Measurements from ENCODE around the gene CALHM4.

CALHM4 gene

GRCh38 chr6:116545651-116546050 lies 7.9 kb upstream of the CALHM4 start, which contains the start of gene TRAPPC3L:
TSS of gene TRAPPC3L (minus strand) at chr6:116545684. CDS start at chr6:116545514, 170 bp downstream.
- Histone ChIP-seq H3K27ac (ENCODE audit: low read length) (no peak within 1 kb of the TSS), H3K36me3 (ENCODE audit: control insufficient read depth, low read depth, low read length) (no peaks in the 10 kb centered on the region), H3K9ac (ENCODE audit: low read length) (no peak within 1 kb of the TSS), H3K4me1 (ENCODE audit: control insufficient read depth, low read depth, low read length) (no peaks in the 10 kb centered on the region), H3K4me3 (ENCODE audit: low read length) (no peak within 1 kb of the TSS), H3K27me3 (ENCODE audit: control insufficient read depth, insufficient read depth, low read length) (no peaks in the 10 kb centered on the region), H3K9me3 (ENCODE audit: control insufficient read depth, low read depth, low read length) (no peaks in the 10 kb centered on the region)

GRCh38 chr6:116547358-116547757 lies 6.2 kb upstream of the CALHM4 start:
- no peaks in the 10 kb centered on the region for H3K4me1 ChIP-seq (ENCODE audit: control insufficient read depth, low read depth, low read length)
- H3K9me3 ChIP-seq (ENCODE audit: control insufficient read depth, low read depth, low read length): no peaks in the 10 kb centered on the region
- no peaks in the 10 kb centered on the region for H3K36me3 ChIP-seq (ENCODE audit: control insufficient read depth, low read depth, low read length)
- H3K9ac ChIP-seq (ENCODE audit: low read length): no peak overlapping the region
- H3K4me3 ChIP-seq (ENCODE audit: low read length): no peak overlapping the region
- no peaks in the 10 kb centered on the region for H3K27me3 ChIP-seq (ENCODE audit: control insufficient read depth, insufficient read depth, low read length)
- H3K27ac ChIP-seq (ENCODE audit: low read length): no peak overlapping the region

GRCh38 chr6:116550796-116551195 lies 2.8 kb upstream of the CALHM4 start:
- Histone ChIP-seq H3K36me3 (ENCODE audit: control insufficient read depth, low read depth, low read length) (no peaks in the 10 kb centered on the region), H3K4me3 (ENCODE audit: low read length) (no peak overlapping the region), H3K27me3 (ENCODE audit: control insufficient read depth, insufficient read depth, low read length) (no peaks in the 10 kb centered on the region), H3K9me3 (ENCODE audit: control insufficient read depth, low read depth, low read length) (no peaks in the 10 kb centered on the region), H3K4me1 (ENCODE audit: control insufficient read depth, low read depth, low read length) (no peaks in the 10 kb centered on the region), H3K9ac (ENCODE audit: low read length) (no peak overlapping the region), H3K27ac (ENCODE audit: low read length) (no peak overlapping the region)

GRCh38 chr6:116556065-116556464 lies 2.5 kb downstream of the CALHM4 start:
- H3K27ac ChIP-seq (ENCODE audit: low read length): no peak overlapping the region

GRCh38 chr6:116556814-116557415 lies 3.4 kb downstream of the CALHM4 start:
- Histone ChIP-seq H3K4me3 (ENCODE audit: low read length) (no peak overlapping the region), H3K27ac (ENCODE audit: low read length) (no peak overlapping the region), H3K36me3 (ENCODE audit: control insufficient read depth, low read depth, low read length) (no peaks in the 10 kb centered on the region), H3K27me3 (ENCODE audit: control insufficient read depth, insufficient read depth, low read length) (no peaks in the 10 kb centered on the region), H3K9me3 (ENCODE audit: control insufficient read depth, low read depth, low read length) (no peaks in the 10 kb centered on the region), H3K4me1 (ENCODE audit: control insufficient read depth, low read depth, low read length) (no peaks in the 10 kb centered on the region), H3K9ac (ENCODE audit: low read length) (no peak overlapping the region)

More at GRCh38 chr6:116556065-116556464, 2.5 kb downstream of the CALHM4 start:
- Histone ChIP-seq H3K9ac (ENCODE audit: low read length) (no peak overlapping the region), H3K27me3 (ENCODE audit: control insufficient read depth, insufficient read depth, low read length) (no peaks in the 10 kb centered on the region), H3K4me3 (ENCODE audit: low read length) (no peak overlapping the region), H3K9me3 (ENCODE audit: control insufficient read depth, low read depth, low read length) (no peaks in the 10 kb centered on the region), H3K4me1 (ENCODE audit: control insufficient read depth, low read depth, low read length) (no peaks in the 10 kb centered on the region), H3K36me3 (ENCODE audit: control insufficient read depth, low read depth, low read length) (no peaks in the 10 kb centered on the region)

- no peaks in the 10 kb centered on the region for H3K9me3 ChIP-seq (ENCODE audit: control insufficient read depth, low read depth, low read length)
- no peak overlapping the region for H3K4me3 ChIP-seq (ENCODE audit: low read length)
- H3K27me3 ChIP-seq (ENCODE audit: control insufficient read depth, insufficient read depth, low read length): no peaks in the 10 kb centered on the region
- H3K9ac ChIP-seq (ENCODE audit: low read length): no peak overlapping the region
- H3K4me1 ChIP-seq (ENCODE audit: control insufficient read depth, low read depth, low read length): no peaks in the 10 kb centered on the region
- H3K27ac ChIP-seq (ENCODE audit: low read length): no peak overlapping the region
- no peaks in the 10 kb centered on the region for H3K36me3 ChIP-seq (ENCODE audit: control insufficient read depth, low read depth, low read length)
Measured at GRCh38 chr6:116557893-116558292, 4.3 kb downstream of the CALHM4 start.

GRCh38 chr6:116560130-116560529 lies 6.6 kb downstream of the CALHM4 start:
- Histone ChIP-seq H3K4me1 (ENCODE audit: control insufficient read depth, low read depth, low read length) (no peaks in the 10 kb centered on the region), H3K4me3 (ENCODE audit: low read length) (no peak overlapping the region), H3K9me3 (ENCODE audit: control insufficient read depth, low read depth, low read length) (no peaks in the 10 kb centered on the region), H3K36me3 (ENCODE audit: control insufficient read depth, low read depth, low read length) (no peaks in the 10 kb centered on the region), H3K27me3 (ENCODE audit: control insufficient read depth, insufficient read depth, low read length) (no peaks in the 10 kb centered on the region), H3K27ac (ENCODE audit: low read length) (no peak overlapping the region), H3K9ac (ENCODE audit: low read length) (no peak overlapping the region)

GRCh38 chr6:116561377-116562018 lies 7.9 kb downstream of the CALHM4 start:
- Histone ChIP-seq H3K4me1 (ENCODE audit: control insufficient read depth, low read depth, low read length) (no peaks in the 10 kb centered on the region), H3K4me3 (ENCODE audit: low read length) (no peak overlapping the region), H3K27ac (ENCODE audit: low read length) (no peak overlapping the region), H3K9ac (ENCODE audit: low read length) (no peak overlapping the region), H3K9me3 (ENCODE audit: control insufficient read depth, low read depth, low read length) (no peaks in the 10 kb centered on the region), H3K36me3 (ENCODE audit: control insufficient read depth, low read depth, low read length) (no peaks in the 10 kb centered on the region), H3K27me3 (ENCODE audit: control insufficient read depth, insufficient read depth, low read length) (no peaks in the 10 kb centered on the region)

GRCh38 chr6:116562019-116562403 lies 8.5 kb downstream of the CALHM4 start:
- no peaks in the 10 kb centered on the region for H3K9me3 ChIP-seq (ENCODE audit: control insufficient read depth, low read depth, low read length)
- no peaks in the 10 kb centered on the region for H3K36me3 ChIP-seq (ENCODE audit: control insufficient read depth, low read depth, low read length)
- no peaks in the 10 kb centered on the region for H3K4me1 ChIP-seq (ENCODE audit: control insufficient read depth, low read depth, low read length)
- no peaks in the 10 kb centered on the region for H3K27me3 ChIP-seq (ENCODE audit: control insufficient read depth, insufficient read depth, low read length)
- H3K4me3 ChIP-seq (ENCODE audit: low read length): no peak overlapping the region
- no peak overlapping the region for H3K27ac ChIP-seq (ENCODE audit: low read length)
- H3K9ac ChIP-seq (ENCODE audit: low read length): no peak overlapping the region

GRCh38 chr6:116562614-116563013 lies 9.1 kb downstream of the CALHM4 start:
- Histone ChIP-seq H3K4me1 (ENCODE audit: control insufficient read depth, low read depth, low read length) (no peaks in the 10 kb centered on the region), H3K27ac (ENCODE audit: low read length) (no peak overlapping the region), H3K36me3 (ENCODE audit: control insufficient read depth, low read depth, low read length) (no peaks in the 10 kb centered on the region), H3K9me3 (ENCODE audit: control insufficient read depth, low read depth, low read length) (no peaks in the 10 kb centered on the region), H3K9ac (ENCODE audit: low read length) (no peak overlapping the region), H3K4me3 (ENCODE audit: low read length) (no peak overlapping the region), H3K27me3 (ENCODE audit: control insufficient read depth, insufficient read depth, low read length) (no peaks in the 10 kb centered on the region)

- Histone ChIP-seq H3K27me3 (ENCODE audit: control insufficient read depth, insufficient read depth, low read length) (no peaks in the 10 kb centered on the region), H3K4me3 (ENCODE audit: low read length) (no peak overlapping the region), H3K9ac (ENCODE audit: low read length) (no peak overlapping the region), H3K36me3 (ENCODE audit: control insufficient read depth, low read depth, low read length) (no peaks in the 10 kb centered on the region), H3K4me1 (ENCODE audit: control insufficient read depth, low read depth, low read length) (no peaks in the 10 kb centered on the region), H3K9me3 (ENCODE audit: control insufficient read depth, low read depth, low read length) (no peaks in the 10 kb centered on the region), H3K27ac (ENCODE audit: low read length) (no peak overlapping the region)
Measured at GRCh38 chr6:116563830-116564229, 10.3 kb downstream of the CALHM4 start.

GRCh38 chr6:116564311-116564710 lies 10.8 kb downstream of the CALHM4 start:
- Histone ChIP-seq H3K27me3 (ENCODE audit: control insufficient read depth, insufficient read depth, low read length) (no peaks in the 10 kb centered on the region), H3K36me3 (ENCODE audit: control insufficient read depth, low read depth, low read length) (no peaks in the 10 kb centered on the region), H3K9ac (ENCODE audit: low read length) (no peak overlapping the region), H3K4me1 (ENCODE audit: control insufficient read depth, low read depth, low read length) (no peaks in the 10 kb centered on the region), H3K27ac (ENCODE audit: low read length) (no peak overlapping the region), H3K9me3 (ENCODE audit: control insufficient read depth, low read depth, low read length) (no peaks in the 10 kb centered on the region), H3K4me3 (ENCODE audit: low read length) (no peak overlapping the region)

All from iPS-18a (cell line).